GM19467 (cell line): ENCODE results near the gene GH2.
"Not testable (repeated sequence)": the region's sequence is repeated elsewhere in the genome, so short reads cannot be mapped to it uniquely, and the experiment has no call there.

Source experiments
- ATAC-seq: cut with Tn5 transposase; IDR thresholded peaks from one replicate; pipeline ENCODE4 v1.9.1; 2021; ENCODE audit warnings: mild to moderate bottlenecking, moderate library complexity; ENCODE audit not compliant: unreplicated experiment

Gene GH2

DNA sequence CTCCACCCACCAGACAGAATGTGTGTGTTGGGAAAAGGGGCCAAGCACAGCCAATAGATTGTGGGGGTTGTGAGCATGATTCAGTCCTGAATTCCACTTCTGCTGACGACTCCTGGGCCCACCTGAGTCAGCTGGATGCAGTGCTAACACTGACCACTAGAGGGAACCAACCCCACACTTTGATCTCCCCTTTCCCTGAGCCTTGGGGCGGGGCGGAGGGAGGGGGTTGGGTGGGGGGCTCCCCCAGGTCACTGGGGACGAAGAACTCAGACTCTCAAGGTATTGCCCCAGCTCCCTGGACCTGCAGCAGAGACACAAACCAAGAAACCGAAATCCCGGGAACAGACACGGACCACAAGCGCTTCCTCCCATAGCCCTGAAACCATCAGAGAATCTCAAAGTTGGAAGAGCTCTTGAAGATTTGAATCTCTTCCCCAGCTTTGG, 29.9 kb upstream of the GH2 start:
- no peak for ATAC-seq

- no peak for ATAC-seq
These were observed 29.4 kb upstream of the GH2 start, which contains the start of gene CSHL1 for GRCh38 chr17:63911041-63911635. Gene CSHL1 (minus strand): TSS chr17:63911258. CDS start chr17:63911196, 62 bp downstream.

GRCh38 chr17:63910096-63910495, 28.4 kb upstream of the GH2 start:
- no peak for ATAC-seq

DNA sequence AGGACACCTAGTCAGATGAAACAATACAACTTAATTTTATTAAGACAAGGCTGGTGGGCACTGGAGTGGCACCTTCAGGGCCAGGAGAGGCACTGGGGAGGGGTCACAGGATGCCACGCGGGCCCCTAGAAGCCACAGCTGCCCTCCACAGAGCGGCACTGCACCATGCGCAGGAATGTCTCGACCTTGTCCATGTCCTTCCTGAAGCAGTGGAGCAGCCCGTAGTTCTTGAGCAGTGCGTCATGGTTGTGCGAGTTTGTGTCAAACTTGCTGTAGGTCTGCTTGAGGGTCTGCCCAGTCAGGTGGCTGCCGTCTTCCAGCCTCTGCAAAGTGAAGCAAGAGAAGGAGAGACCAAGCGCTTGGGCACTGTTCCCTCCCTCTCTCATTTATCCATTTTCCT, 27.8 kb upstream of the GH2 start:
- not testable (repeated sequence) for ATAC-seq

DNA sequence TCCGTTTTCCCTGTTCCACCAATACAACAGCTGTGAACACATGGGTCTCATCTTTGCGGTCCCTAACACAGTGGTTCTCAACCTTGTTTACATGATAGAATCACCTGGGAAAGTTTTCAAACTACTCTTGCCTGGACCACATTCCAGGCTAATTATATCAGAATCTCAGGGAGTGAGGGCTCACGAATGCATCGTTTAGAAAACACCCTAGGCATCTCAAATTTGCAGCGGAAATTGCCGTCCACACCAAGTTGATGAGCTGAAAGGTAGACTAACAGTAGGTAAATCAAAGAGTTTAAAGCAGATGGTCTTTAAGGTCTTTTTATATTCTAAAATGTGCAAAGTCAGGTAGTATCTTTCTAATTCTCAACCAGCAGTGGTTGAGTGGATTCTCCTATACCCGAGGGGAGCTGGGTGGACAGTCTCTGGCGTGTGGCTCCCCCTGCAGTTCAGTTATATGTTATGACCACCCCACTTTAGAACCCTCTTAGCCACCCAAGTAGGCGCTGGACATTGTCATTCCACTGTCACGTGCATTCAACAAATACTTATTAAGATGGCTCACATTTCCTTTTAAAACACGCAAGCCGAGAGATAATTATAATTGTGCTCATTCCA, 25.5 kb upstream of the GH2 start:
- not testable (repeated sequence) for ATAC-seq

DNA sequence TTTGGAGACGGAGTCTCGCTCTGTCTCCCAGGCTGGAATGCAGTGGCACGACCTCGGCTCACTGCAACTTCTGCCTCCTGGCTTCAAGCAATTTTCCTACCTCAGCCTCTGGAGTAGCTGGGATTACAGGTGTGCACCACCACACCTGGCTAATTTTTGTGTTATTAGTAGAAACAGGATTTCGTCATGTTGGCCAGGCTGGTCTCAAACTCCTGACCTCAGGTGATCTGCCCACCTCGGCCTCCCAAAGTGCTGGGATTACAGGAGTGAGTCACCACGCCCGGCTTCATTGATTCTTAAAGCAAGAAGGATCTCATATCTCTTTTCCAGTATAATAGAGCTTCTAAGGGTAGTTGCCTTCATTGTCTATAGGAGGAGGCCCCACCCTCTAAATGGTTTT, 23.1 kb upstream of the GH2 start:
- ATAC-seq, result not testable (repeated sequence)

GRCh38 chr17:63903787-63904201, 22.1 kb upstream of the GH2 start:
- not testable (repeated sequence) for ATAC-seq

- ATAC-seq, result not testable (repeated sequence)
These were observed 20.2 kb upstream of the GH2 start for GRCh38 chr17:63901971-63902370.

DNA sequence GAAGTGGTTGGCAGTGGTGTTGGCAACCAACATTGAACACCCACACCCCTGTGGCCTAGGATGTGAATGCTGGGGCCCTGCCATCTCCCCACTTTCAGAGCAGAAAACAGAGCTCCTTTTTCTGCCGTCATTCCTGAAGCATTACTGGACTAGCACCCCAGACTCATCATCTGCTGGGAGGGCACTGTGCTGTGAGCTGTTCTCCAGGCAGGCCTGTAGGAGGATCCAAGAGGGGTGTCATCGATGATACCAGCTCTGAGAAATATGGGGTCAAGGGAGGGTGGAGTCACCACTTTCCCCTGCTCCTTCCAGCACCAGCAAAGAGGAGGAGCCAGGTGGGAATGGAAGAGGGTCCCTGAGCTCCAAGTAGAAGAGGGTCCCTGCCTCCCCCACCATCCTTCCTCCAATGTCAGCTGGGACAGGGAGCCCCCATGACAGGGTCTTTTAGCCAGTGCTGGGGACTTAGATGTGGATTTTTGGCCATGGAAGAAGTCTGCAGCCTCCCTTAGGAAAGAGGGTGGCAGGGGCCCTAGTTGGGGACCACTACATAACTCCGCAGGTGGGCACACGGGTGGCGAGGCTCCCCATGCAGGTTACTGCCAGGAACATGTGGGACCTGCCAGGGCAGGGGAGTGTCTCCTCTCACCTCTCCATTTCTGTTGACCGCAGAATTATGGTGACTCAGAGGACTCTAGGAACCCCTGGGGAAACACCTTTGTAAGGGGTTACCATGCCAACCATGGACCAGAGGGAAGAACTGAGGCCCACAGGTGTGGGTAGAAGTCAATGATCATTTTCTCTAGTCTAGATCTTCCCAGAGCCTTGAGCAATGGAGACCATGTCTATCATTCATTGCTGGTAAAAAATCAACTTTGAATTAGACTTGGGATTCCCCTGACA, 17.4 kb upstream of the GH2 start:
- ATAC-seq, result not testable (repeated sequence)

DNA sequence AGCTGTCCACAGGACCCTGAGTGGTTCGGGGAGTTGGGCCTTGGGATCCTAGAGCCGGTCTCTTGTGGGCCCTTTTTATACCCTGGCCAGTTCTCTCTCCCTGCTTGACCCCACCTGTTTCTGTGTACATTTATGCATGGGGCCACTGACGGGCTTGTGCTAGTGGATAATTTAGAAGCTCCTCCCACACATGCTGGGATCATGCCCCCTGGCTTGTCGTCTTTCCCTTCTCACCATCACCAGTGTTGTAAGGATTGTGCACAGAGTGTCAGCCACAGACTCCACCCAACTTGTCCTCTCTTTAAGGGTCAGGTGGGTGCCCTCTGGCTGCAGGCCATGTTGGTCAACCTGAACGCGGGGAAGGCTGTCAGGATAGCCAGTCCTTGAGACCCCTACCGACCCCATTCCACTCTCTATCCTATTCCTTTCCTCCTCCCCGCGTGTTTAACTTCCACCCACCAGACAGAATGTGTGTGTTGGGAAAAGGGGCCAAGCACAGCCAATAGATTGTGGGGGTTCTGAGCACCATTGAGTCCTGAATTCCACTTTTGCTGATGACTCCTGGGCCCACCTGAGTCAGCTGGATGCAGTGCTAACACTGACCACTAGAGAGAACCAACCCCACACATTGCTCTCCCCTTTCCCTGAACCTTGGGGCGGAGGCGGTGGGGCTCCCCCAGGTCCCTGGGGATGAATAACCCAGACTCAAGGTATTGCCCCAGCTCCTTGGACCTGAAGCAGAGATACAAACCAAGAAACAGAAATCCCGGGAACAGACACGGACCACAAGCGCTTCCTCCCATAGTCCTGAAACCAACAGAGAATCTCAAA, 15.0 kb upstream of the GH2 start, which contains the start of gene CSH1:
Gene CSH1, minus strand, starts transcription at position 51 of the 831 bp plus-strand sequence. CDS start 63 bp downstream, outside the sequence.
- ATAC-seq, result not testable (repeated sequence)

DNA sequence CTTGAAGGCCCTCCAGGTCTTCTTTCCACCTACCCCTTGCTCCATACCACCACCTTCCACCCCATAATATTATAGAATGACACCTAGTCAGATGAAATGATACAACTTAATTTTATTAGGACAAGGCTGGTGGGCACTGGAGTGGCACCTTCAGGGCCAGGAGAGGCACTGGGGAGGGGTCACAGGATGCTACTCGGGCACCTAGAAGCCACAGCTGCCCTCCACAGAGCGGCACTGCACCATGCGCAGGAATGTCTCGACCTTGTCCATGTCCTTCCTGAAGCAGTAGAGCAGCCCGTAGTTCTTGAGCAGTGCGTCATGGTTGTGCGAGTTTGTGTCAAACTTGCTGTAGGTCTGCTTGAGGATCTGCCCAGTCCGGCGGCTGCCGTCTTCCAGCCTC, 13.1 kb upstream of the GH2 start:
- not testable (repeated sequence) for ATAC-seq

DNA sequence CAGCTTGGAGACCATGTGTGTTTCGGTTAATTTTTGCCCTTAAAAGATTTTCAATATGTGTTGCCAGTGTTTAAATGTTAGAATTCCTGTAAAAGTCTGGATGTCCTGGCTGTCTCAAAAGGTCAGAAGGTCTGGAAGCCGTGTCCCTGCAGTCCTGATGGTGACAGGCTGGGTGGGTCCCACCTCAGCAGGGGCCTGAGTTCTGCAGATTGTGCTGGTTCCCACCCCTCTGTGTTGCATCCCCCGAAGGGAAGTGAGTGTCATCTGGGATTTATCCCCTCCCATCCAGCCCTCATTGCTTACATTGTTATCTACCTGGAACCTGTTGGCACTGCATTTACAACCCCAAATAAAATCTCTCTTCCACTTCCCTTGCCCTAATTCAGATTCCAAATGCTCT, 12.3 kb upstream of the GH2 start:
- ATAC-seq, result not testable (repeated sequence)

DNA sequence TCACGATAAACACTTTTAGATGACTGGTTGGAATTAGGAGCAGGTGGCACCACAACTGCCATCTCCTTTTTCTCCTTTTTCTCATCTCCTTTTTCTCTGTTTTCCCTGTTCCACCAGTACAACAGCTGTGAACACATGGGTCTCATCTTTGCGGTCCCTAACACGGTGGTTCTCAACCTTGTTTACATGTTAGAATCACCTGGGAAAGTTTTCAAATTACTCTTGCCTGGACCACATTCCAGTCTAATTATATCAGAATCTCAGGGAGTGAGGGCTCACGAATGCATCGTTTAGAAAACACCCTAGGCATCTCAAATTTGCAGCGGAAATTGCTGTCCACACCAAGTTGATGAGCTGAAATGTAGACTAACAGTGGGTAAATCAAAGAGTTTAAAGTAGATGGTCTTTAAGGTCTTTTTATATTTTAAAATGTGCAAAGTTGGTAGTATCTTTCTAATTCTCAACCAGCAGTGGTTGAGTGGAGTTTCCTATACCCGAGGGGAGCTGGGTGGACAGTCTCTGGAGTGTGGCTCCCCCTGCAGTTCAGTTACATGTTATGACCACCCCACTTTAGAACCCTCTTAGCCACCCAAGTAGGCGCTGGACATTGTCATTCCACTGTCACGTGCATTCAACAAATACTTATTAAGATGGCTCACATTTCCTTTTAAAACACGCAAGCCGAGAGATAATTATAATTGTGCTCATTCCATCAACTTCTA, 10.7 kb upstream of the GH2 start:
- not testable (repeated sequence) for ATAC-seq

DNA sequence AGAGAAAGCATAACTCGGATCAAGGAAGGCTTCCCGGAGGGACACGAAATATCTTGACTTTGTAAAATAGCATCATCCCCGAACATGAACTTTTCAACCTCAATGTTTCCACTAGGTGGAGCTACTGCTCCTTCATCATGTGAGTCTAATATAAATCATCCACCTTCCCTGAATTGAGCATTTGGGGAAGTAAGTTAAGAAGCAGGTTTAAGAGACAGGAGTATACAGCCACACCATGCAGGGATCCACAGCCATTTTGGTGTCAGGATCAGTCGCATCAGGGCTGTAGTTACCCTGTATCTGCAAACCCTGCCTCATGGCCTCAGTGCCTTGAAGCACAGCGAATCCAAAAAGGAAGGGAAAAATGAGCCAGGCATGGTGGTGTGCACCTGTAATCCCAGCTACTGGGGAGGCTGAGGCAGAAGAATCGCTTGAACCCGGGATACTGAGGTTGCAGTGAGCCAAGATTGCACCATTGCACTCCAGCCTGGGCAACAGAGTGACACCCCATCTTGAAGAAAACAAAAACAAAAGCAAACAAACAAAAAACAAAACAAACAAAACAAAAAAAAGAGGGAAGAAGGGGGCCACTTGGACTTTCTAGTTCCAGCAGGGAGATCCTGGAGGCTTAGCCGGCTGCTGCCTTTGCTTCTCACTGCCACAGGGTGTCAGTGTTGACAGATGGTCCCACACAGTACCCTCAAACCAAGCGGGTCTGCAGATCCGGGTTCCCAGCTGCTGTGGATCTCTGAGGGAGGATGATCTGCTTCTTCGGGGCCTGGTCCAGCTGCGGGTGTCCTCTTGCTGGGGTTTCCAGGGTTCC, 7.5 kb upstream of the GH2 start:
- ATAC-seq, result not testable (repeated sequence)

GRCh38 chr17:63885119-63885518, 3.4 kb upstream of the GH2 start:
- not testable (repeated sequence) for ATAC-seq

DNA sequence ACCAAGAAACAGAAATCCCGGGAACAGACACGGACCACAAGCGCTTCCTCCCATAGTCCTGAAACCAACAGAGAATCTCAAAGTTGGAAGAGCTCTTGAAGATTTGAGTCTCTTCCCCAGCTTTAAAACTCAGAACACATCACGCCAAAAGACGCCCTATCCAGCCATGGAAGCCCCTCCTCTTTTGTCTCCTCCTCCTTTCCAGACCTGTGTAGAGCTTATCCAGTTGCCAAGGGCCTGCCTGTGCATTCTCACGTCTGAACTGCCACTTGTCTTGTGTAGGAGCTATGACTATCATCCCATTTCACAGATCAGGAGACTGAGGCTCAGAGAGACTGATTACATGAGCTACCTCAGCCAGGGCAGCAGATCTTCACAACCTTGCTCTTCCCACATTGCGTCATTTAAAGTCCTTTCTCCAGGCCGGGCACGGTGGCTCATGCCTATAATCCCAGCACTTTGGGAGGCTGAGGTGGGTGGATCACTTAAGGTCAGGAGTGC, 932 bp upstream of the GH2 start:
- not testable (repeated sequence) for ATAC-seq

- ATAC-seq, result not testable (repeated sequence)
These were observed 407 bp downstream of the GH2 start for GRCh38 chr17:63881337-63881736.

DNA sequence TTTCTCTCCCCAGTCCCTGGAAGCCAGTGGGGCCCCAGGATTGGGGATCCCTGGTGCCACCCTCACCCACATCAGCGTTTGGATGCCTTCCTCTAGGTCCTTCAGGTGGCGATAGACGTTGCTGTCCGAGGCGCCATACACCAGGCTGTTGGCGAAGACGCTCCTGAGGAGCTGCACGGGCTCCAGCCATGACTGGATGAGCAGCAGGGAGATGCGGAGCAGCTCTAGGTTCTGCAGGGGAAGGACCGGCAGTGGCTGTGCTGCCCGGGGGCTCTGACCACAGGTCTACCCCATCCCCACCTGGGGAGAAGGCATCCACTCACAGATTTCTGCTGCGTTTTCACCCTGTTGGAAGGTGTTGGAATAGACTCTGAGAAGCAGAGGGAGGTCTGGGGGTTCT, 1.0 kb downstream of the GH2 start:
- ATAC-seq, result no peak

DNA sequence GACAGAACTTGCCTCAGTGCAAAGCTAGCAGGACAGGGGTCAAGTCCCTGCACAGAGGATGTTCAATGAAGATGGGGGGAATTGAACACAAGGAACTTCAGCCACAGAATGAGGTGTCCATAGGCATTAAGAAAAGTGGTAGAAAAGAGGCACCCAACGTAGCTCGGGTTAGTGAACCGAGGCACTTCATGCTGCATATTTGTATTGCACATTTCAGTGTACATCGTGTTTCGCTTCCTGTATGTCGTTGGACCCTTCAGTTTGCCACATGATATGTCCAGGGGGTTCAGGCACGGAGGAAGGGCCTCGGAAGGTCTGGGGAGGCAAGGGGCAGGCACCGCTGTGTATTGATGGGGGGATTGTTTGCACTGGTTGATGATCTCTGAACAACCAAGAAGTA, 3.3 kb downstream of the GH2 start:
- ATAC-seq, result not testable (repeated sequence)
